NT2/D1 (cell line): ENCODE results near the gene SCTR.

ENCODE experiments used
- DNase-seq: peaks from one replicate; pipeline ENCODE4 v3.0.0-alpha.2; 2011; ENCODE audit warnings: low read depth, low spot score
- H3K27me3 ChIP-seq: 2 replicates; pipeline ENCODE4 v1.6.0; 2011; ENCODE audit warnings: mild to moderate bottlenecking; ENCODE audit not compliant: insufficient read length, insufficient read depth
- H3K36me3 ChIP-seq: 2 replicates; pipeline ENCODE4 v1.6.1; 2011; ENCODE audit warnings: mild to moderate bottlenecking, low read length, mixed read lengths; ENCODE audit not compliant: insufficient read depth, insufficient read length
- H3K4me1 ChIP-seq: 2 replicates; pipeline ENCODE4 v1.5.1; 2011; ENCODE audit not compliant: insufficient read depth, insufficient read length
- H3K4me3 ChIP-seq: 2 replicates; pipeline ENCODE4 v1.5.1; 2011; ENCODE audit warnings: low read depth; ENCODE audit not compliant: insufficient read length
- H3K9ac ChIP-seq: 2 replicates; pipeline ENCODE4 v1.6.0; 2011; ENCODE audit warnings: low read depth; ENCODE audit not compliant: insufficient read length
- H3K9me3 ChIP-seq: 2 replicates; pipeline ENCODE4 v1.5.1; 2011; ENCODE audit warnings: mild to moderate bottlenecking, low read length; ENCODE audit not compliant: insufficient read depth
- SUZ12 ChIP-seq: IDR thresholded peaks from 2 replicates; pipeline ENCODE4 v1.6.1; 2011; ENCODE audit not compliant: insufficient read length, insufficient read depth; ENCODE audit errors: extremely low read depth
- YY1 ChIP-seq: IDR thresholded peaks from 2 replicates; pipeline ENCODE4 v1.6.1; 2011; ENCODE audit not compliant: insufficient read length, insufficient read depth
- ZNF274 ChIP-seq: IDR thresholded peaks from 2 replicates; pipeline ENCODE4 v1.6.1; 2011; ENCODE audit warnings: mild to moderate bottlenecking, low read depth, low read length

The SCTR gene

DNA sequence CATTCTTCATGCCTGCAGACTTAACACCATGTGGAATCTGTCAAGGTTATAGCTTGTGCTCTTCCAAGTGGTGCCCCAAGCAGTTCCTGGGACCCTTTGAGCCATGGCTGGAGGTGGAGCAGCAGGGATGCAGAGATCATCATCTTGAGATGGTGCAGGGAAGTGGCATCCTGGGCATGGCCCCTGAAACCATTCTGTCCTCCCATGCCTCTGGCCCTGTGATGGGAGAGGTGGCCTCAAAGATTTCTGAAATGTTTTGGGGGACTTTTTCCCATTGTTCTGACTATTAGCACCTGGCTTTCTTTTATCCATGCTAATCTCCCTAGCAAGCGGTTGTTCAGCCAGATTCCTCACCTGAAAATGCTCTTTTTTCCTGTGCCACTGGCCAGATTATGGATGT, 103.0 kb downstream of the SCTR start:
- no peak for DNase-seq
- Histone ChIP-seq H3K36me3 (no peaks in the 10 kb centered on the region), H3K27me3 (no peaks in the 10 kb centered on the region), H3K9ac (no peak overlapping the region), H3K4me3 (no peak overlapping the region), H3K9me3 (peaks cover 24% of the 10 kb centered on the region), H3K4me1 (no peaks in the 10 kb centered on the region)
- TF ChIP-seq ZNF274 = no peak

DNA sequence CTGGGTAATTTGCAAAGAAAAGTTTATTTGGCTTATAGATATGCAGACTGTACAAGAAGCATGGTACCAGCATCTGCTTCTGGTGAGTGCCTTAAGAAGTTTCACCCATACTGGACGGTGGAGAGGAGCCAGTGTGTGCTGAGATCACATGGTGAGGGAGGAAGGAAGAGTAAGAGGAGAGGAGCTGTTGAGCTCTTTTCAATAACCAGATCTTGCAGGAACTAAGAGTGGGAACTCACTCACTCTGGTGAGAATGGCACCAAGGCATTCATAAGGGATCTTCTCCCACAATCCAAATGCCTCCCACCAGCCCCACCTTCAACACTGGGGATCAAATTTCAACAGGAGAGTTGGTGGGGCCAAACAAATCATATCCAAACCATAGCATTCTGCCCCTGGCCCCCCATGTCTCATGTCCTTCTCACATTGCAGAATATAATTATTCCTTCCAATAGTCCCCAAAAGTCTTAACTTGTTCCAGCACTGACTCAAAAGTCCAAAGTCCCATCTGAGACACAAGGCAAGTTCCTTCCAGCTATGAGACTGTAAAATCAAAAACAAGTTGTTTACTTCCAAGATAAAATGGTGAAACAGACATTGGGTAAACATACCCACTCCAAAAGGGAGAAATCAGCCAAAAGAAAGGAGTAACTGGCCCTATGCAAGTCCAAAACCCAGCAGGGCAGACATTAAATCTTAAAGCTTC, 104.3 kb downstream of the SCTR start:
- Histone ChIP-seq H3K27me3 (no peaks in the 10 kb centered on the region), H3K9ac (no peak overlapping the region), H3K36me3 (no peaks in the 10 kb centered on the region), H3K4me3 (no peak overlapping the region), H3K4me1 (no peaks in the 10 kb centered on the region), H3K9me3 (peaks cover 27% of the 10 kb centered on the region)
- DNase-seq = no peak
- TF ChIP-seq SUZ12 = no peak
- no peak for TF ChIP-seq YY1
- no peak for TF ChIP-seq ZNF274

DNA sequence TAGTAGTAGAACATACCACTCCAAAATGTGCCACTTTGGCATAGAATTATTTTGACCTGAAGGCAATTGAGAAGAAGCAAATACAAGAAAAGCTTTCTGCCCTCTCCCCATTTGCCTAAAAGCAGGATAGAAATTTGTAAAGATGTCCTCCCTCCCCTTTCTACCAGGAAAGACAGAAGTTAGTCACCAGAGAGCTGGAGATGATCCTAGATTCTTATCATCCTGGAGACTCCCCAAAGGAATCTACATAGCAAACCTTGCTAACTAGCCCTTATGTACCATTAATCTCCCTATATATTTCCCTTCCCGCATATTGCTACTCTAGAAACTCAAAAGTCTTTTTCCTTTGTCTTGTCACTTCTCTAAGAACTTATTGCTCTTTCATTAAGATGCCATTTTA, 105.2 kb downstream of the SCTR start:
- Histone ChIP-seq H3K9me3 (peaks cover 36% of the 10 kb centered on the region), H3K27me3 (no peaks in the 10 kb centered on the region), H3K36me3 (no peaks in the 10 kb centered on the region), H3K4me1 (no peaks in the 10 kb centered on the region), H3K9ac (no peak overlapping the region), H3K4me3 (no peak overlapping the region)
- no peak for DNase-seq
- TF ChIP-seq SUZ12 = no peak
- no peak for TF ChIP-seq YY1
- no peak for TF ChIP-seq ZNF274

DNA sequence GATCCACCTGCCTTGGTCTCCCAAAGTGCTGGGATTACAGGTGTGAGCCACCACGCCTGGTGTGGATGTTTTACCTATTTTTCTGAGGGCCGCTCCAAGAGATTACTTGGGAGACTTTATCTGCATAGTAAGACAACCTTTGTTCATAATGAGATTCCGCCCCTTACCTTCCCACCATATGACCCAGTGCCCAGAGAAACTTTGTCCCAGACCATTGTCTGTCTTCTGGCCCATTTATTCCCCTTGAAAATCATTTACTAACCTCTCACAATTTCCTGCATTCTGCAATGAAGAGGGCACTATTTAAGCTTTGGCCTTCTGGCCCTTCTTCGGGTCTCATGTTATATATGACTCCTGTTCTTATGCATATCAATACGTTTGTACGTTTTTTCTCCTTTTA, 106.4 kb downstream of the SCTR start:
- Histone ChIP-seq H3K9me3 (peaks cover 36% of the 10 kb centered on the region), H3K4me3 (no peak overlapping the region), H3K4me1 (no peaks in the 10 kb centered on the region), H3K27me3 (no peaks in the 10 kb centered on the region), H3K36me3 (no peaks in the 10 kb centered on the region), H3K9ac (no peak overlapping the region)
- TF ChIP-seq YY1 (no peak), ZNF274 (no peak), SUZ12 (no peak)
- DNase-seq = no peak

DNA sequence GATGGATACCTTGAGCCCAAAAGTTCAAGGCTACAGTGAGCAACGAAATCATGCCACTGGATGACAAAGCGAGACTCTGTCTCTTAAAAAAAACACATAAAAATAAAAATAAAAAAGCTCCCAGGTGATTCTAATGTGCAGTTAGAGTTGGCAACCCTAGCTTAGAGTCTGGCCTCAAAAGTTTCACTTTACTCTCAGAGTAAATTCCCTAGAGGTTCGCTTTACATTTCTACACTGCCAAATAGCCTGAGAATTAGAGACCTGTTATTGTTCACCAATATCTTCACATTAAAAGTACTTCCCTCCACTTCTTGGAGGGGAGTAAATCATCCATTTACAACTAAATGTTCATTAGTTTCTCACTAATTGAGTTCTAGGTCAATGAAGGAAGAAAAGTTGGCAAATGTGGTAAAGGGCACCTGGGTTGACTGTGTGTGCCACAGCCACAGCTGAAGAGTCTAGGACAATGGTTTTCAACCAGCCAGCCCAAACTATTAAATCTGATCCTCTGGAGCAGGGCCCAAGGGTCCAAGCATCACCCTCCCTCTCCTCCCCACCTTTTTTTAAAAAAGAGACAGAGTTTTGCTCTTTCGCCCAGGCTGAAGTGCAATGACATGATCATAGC, 107.9 kb downstream of the SCTR start:
- Histone ChIP-seq H3K36me3 (no peaks in the 10 kb centered on the region), H3K4me3 (no peak overlapping the region), H3K27me3 (no peaks in the 10 kb centered on the region), H3K9me3 (peaks cover 26% of the 10 kb centered on the region), H3K9ac (no peak overlapping the region), H3K4me1 (no peaks in the 10 kb centered on the region)
- no peak for DNase-seq
- TF ChIP-seq ZNF274 (no peak), YY1 (no peak), SUZ12 (no peak)

DNA sequence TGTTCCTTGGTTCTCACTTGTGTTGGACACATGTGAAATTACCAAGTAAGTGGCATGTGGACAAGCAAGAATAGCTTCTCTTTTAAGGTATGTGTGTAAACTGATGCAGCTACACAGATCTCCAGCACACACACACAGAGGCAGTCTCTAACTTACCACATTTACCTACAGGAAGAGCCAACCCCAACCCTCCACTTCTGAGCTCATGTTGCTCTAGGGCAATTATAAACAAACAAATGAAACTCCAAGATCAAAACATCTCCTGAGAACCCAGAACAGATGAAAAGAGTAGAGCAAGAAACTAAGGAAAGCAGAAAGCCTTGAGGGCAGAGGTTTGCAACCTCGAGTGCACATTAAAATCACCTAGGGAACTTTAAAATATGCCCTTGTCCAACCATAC, 108.7 kb downstream of the SCTR start:
- Histone ChIP-seq H3K9ac (no peak overlapping the region), H3K9me3 (peaks cover 18% of the 10 kb centered on the region; the same call in 1 of the 2 replicates), H3K4me3 (no peak overlapping the region), H3K36me3 (no peaks in the 10 kb centered on the region), H3K4me1 (no peaks in the 10 kb centered on the region), H3K27me3 (no peaks in the 10 kb centered on the region)
- TF ChIP-seq ZNF274 (no peak), SUZ12 (no peak), YY1 (no peak)
- no peak for DNase-seq

DNA sequence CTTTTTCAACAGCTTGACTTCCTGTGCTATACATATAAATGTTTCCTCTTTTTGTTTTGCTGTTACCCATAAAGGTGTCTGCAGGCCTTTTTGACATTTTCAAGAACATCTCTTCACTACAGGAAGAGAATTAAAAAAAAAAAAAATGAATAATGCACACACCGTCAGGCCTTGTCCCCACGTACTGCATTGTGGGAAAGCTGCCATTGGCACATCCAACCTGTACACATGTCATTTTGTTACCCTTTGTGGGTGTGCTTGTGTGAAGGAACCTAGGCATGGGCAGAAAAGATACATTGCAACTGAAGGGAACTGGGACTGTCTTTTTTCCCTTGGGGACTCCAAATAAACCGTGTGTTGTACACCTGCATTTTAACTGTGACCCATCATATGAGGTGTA, 109.4 kb downstream of the SCTR start:
- no peak for DNase-seq
- TF ChIP-seq SUZ12 (no peak), YY1 (no peak), ZNF274 (no peak)
- Histone ChIP-seq H3K4me3 (no peak overlapping the region), H3K9ac (no peak overlapping the region), H3K4me1 (no peaks in the 10 kb centered on the region), H3K27me3 (no peaks in the 10 kb centered on the region), H3K9me3 (0 out of 2 replicates have a peak, but pooled peaks cover 12% of the 10 kb centered on the region), H3K36me3 (no peaks in the 10 kb centered on the region)

DNA sequence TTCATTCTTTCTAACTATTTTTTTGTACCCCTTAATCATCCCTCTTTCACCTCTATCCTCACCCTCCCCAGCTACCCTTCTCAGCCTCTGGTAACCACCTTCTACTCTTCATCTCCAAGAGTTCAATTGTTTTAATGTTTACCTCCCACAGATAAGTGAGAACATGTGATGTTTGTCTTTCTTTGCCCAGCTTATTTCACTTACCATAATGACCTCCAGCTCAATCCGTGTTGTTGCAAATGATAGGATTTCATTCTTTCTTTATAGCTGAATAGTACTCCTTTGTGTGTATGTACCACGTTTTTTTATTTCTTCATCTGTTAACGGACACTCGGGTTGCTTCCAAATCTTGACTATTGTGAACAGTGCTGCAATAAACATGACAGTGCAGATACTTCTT, 114.8 kb downstream of the SCTR start:
- H3K9ac ChIP-seq = no peak overlapping the region
- 0 out of 2 replicates have a peak, but pooled peaks cover 4% of the 10 kb centered on the region for H3K9me3 ChIP-seq
- TF ChIP-seq YY1 = no peak
- H3K4me3 ChIP-seq = no peak overlapping the region
- H3K4me1 ChIP-seq = no peaks in the 10 kb centered on the region
- DNase-seq = no peak
- no peaks in the 10 kb centered on the region for H3K36me3 ChIP-seq
- no peaks in the 10 kb centered on the region for H3K27me3 ChIP-seq
